ENCODE results near the gene BARX2. TPM values are rescaled to one million over a fixed set of nuclear protein-coding genes. Genes with fewer than 3 reads are reported as not detected.

Gene BARX2
- total RNA-seq, 4 donors from 2014 or later, result 2.1 TPM; not detected in 3

- ATAC-seq, result no peak
- Histone ChIP-seq H3K4me1 (no peaks in the 10 kb centered on the region), H3K27ac (no peak overlapping the region), H3K27me3 (peaks cover 35% of the 10 kb centered on the region), H3K36me3 (no peaks in the 10 kb centered on the region), H3K9me3 (peaks cover 0 to 9% (median 0%) of the 10 kb centered on the region in 3 donors), H3K4me3 (no peak overlapping the region)
- 33 to 51% methylated on average over 3 to 8 of the region's 9 CpGs for WGBS, 2 donors (ENCODE audit: low coverage in 1 of 2)
- TF ChIP-seq EP300 (IDR thresholded peaks at IDR 0.05) (no peak), CTCF (IDR thresholded peaks at IDR 0.05) (no peak), POLR2AphosphoS5 (IDR thresholded peaks at IDR 0.05) (no peak), POLR2A (IDR thresholded peaks at IDR 0.05) (no peak)
Observed at GRCh38 chr11:129395432-129395831, 19.8 kb downstream of the BARX2 start.

GRCh38 chr11:129395883-129396282 is 20.2 kb downstream of the BARX2 start:
- no peak for ATAC-seq
- Histone ChIP-seq H3K4me3 (no peak overlapping the region), H3K9me3 (peaks cover 0 to 9% (median 0%) of the 10 kb centered on the region in 3 donors), H3K36me3 (no peaks in the 10 kb centered on the region), H3K27ac (no peak overlapping the region), H3K4me1 (no peaks in the 10 kb centered on the region), H3K27me3 (peaks cover 31% of the 10 kb centered on the region)
- TF ChIP-seq POLR2A (IDR thresholded peaks at IDR 0.05) (no peak), EP300 (IDR thresholded peaks at IDR 0.05) (no peak), POLR2AphosphoS5 (IDR thresholded peaks at IDR 0.05) (no peak), CTCF (IDR thresholded peaks at IDR 0.05) (no peak)
- 47 to 66% methylated on average over 5 to 6 of the region's 7 CpGs for WGBS, 2 donors (ENCODE audit: low coverage in 1 of 2)

- no peak overlapping the region for H3K4me3 ChIP-seq
- H3K27ac ChIP-seq, result no peak overlapping the region
- H3K36me3 ChIP-seq, result no peaks in the 10 kb centered on the region
- H3K4me1 ChIP-seq, result no peaks in the 10 kb centered on the region
- peaks cover 0 to 9% (median 0%) of the 10 kb centered on the region in 3 donors for H3K9me3 ChIP-seq
- no peak for ATAC-seq
- WGBS, 2 donors (ENCODE audit: low coverage in 1 of 2), result 40 to 49% methylated on average over 2 of the region's 3 CpGs
- TF ChIP-seq EP300 (IDR thresholded peaks at IDR 0.05), result no peak
- TF ChIP-seq POLR2A (IDR thresholded peaks at IDR 0.05), result no peak
- TF ChIP-seq POLR2AphosphoS5 (IDR thresholded peaks at IDR 0.05), result no peak
- TF ChIP-seq CTCF (IDR thresholded peaks at IDR 0.05), result no peak
- peaks cover 25% of the 10 kb centered on the region for H3K27me3 ChIP-seq
Observed at GRCh38 chr11:129396454-129396853, 20.8 kb downstream of the BARX2 start.

- Histone ChIP-seq H3K27me3 (peaks cover 6% of the 10 kb centered on the region), H3K4me1 (no peaks in the 10 kb centered on the region), H3K9me3 (peaks cover 0 to 9% (median 0%) of the 10 kb centered on the region in 3 donors), H3K4me3 (no peak overlapping the region), H3K36me3 (no peaks in the 10 kb centered on the region), H3K27ac (no peak overlapping the region)
- ATAC-seq, result no peak
- TF ChIP-seq POLR2AphosphoS5 (IDR thresholded peaks at IDR 0.05), result no peak
- TF ChIP-seq CTCF (IDR thresholded peaks at IDR 0.05), result no peak
- TF ChIP-seq POLR2A (IDR thresholded peaks at IDR 0.05), result no peak
- no peak for TF ChIP-seq EP300 (IDR thresholded peaks at IDR 0.05)
- WGBS, 2 donors (ENCODE audit: low coverage in 1 of 2), result 75 to 94% methylated on average over 2 to 3 of the region's 3 CpGs
Observed at GRCh38 chr11:129402206-129403171, 26.8 kb downstream of the BARX2 start.

DNA sequence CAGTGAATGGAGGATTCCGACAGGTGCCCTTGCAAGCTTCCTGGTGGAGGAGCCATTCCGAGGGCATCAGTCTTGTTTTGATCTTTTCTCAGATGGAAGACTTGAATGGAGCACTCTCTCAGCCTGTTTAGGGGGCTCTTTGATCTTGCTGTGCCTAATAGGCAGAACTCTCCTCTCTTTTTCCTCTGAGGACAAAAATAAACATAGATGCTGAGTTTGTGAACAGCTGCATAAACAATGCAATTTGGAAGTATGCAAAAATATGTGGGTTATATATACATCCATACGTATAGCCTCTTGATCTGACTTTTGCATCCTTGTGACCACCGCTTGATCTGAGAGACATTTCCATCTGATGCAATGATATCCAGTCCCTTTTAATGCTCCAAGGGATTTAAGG is 29.1 kb downstream of the BARX2 start:
- peaks cover 1% of the 10 kb centered on the region for H3K27me3 ChIP-seq

More for the DNA sequence above, 29.1 kb downstream of the BARX2 start:
- no peak overlapping the region for H3K27ac ChIP-seq
- H3K9me3 ChIP-seq, result no peaks in the 10 kb centered on the region
- H3K4me3 ChIP-seq, result no peak overlapping the region
- TF ChIP-seq CTCF (IDR thresholded peaks at IDR 0.05), result no peak
- TF ChIP-seq EP300 (IDR thresholded peaks at IDR 0.05), result no peak
- no peak for TF ChIP-seq POLR2AphosphoS5 (IDR thresholded peaks at IDR 0.05)
- TF ChIP-seq POLR2A (IDR thresholded peaks at IDR 0.05), result no peak
- no peaks in the 10 kb centered on the region for H3K36me3 ChIP-seq
- ATAC-seq, result no peak
- 59 to 73% methylated on average over 4 of the region's 4 CpGs for WGBS, 2 donors (ENCODE audit: low coverage in 1 of 2)
- no peaks in the 10 kb centered on the region for H3K4me1 ChIP-seq
